NCI-H1417 (cell line): Measurements from ENCODE around the gene R3HDM2.

Experiments used
- DNase-seq, 3 experiments: peaks; one replicate each; lab custom pipeline; 2025; lab: John Stamatoyannopoulos, UW

Gene R3HDM2

DNA sequence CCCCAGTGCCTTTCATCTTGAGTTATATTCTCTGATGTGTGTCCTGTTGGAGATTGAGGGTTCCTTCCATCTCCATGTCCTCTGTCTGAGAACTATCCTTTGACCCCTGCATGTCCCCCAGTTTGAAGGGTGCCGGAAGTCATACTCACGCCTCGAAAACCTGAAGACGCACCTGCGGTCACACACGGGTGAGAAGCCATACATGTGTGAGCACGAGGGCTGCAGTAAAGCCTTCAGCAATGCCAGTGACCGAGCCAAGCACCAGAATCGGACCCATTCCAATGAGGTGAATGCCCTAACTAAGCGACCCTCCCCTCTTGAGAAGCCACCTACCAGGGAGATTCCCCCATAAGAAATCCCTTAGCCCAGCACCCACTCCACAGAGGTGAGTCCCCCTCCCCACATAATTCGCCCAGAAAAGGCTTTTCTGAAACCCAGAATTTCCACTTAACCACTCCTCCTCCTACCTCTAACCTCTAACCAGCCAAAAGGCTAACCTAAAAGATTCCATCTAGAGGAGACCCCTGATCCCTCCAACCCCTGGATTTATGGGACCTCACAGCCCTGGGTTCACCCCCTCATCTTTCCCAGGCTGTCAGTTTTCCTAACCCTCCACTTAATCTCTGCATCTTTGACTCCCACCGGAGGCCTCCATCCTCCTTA, 36.5 kb upstream of the R3HDM2 start:
- DNase-seq, result no peak

DNA sequence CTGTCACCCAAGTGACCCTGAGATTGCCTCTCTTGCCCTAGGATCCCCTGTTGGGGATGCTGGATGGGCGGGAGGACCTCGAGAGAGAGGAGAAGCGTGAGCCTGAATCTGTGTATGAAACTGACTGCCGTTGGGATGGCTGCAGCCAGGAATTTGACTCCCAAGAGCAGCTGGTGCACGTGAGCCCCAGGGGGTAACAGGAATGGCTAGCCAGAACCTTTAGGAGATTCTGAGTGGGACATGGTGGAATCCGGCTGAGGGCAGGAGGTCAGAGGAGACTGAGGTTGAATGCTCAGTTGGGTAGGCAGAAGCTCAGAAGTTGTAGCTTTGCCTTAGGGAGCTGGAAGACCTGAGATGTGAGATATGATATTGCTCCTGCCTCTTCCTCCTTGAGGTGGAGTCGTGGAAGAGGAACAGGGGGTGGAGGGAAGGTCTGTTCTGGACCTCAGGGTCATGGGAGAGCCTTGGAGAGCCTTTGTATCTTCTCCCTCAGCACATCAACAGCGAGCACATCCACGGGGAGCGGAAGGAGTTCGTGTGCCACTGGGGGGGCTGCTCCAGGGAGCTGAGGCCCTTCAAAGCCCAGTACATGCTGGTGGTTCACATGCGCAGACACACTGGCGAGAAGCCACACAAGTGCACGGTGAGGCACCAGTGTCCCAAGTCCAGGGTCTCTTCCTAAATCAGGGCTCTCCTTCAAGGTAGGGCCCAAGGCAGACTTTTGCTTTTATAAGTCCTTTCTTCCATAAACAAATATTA, 35.1 kb upstream of the R3HDM2 start:
- DNase-seq, result no peak

DNA sequence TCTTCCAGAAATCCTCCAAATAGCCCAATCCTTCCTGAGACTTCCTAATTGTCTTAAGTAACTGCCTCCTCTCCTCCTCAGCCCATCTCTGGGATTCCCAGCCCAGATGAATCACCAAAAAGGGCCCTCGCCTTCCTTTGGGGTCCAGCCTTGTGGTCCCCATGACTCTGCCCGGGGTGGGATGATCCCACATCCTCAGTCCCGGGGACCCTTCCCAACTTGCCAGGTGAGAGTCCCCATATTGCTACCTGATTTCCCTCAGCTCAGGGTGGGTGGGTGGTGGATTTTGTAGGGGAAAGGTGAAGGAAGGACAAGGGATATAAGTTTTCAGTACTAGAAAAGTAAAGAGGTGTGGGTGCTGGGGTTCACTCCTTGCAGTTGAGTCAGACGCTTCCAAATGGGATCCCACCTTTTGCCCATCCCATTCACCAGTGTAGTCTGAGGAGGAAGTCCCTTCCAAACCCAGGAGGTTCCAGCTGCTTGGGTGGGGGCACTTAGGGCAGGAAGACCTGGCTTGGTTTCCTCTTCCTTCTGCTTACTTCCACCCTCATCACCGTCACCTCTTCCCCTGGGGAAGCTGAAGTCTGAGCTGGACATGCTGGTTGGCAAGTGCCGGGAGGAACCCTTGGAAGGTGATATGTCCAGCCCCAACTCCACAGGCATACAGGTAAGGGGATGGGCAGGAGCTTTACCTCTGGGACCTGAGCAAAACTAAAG, 34.3 kb upstream of the R3HDM2 start:
- DNase-seq, result no peak

DNA sequence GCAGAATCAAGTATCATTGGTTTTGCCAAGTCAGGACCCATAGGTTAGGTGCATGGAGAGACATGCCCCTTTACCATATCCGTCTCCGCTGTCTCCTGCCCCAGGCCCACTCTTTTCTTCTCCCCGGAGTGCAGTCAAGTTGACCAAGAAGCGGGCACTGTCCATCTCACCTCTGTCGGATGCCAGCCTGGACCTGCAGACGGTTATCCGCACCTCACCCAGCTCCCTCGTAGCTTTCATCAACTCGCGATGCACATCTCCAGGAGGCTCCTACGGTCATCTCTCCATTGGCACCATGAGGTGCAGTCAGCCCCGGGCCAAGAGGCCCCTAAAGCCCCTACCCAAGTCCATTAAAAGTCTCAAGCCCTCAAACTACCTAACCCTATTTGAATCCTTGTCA, 33.7 kb upstream of the R3HDM2 start:
- no peak for DNase-seq

DNA sequence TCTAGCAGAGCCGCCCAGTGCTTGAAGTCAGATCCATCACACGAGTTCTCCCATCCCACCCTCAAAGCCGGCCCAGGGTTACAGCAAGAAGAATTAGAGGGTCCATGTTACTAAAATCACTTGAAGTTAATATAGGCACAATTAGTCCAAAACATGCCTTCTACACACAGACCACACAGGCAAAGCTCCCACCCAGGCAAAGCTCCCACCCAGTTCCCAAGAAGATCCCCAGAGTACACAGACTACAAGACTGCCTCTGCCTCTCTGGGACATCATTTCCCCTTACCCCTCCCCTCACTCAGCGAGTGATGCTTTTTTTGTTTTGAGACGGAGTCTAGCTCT, 32.0 kb upstream of the R3HDM2 start:
- no peak for DNase-seq

DNA sequence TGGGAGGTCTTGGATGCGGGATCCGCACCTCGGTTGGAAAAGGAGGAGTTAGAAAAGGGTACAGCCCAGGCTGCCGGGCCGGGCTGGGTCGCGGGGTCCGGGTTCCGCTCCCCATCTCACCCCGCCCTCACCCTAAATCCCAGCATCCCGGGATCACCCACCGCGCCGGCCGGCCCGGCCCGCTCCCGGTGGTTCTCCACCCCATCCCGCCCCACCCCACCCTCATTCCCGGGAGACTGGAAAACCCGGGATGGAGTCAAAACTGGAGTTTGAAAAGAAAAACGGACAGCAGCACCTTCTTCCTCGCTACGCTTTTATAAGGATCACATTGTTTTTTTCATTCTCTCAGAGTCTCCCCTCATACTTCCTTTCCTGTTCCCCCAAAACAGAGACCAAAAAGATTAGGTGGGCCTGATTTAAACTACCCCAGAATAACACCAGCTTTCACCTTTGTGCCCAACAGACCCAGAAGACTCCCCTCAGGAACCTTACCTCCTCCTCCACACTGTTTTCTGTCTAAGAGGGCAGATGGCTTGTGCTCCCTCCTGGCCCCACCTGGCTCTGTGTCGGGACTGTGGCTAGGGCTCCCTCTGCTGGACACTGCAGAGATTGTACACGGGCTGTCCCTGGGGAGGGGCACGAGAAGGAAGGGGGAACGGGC, 31.5 kb upstream of the R3HDM2 start:
- peak; percentile 88 to 96 (median 95) for DNase-seq

DNA sequence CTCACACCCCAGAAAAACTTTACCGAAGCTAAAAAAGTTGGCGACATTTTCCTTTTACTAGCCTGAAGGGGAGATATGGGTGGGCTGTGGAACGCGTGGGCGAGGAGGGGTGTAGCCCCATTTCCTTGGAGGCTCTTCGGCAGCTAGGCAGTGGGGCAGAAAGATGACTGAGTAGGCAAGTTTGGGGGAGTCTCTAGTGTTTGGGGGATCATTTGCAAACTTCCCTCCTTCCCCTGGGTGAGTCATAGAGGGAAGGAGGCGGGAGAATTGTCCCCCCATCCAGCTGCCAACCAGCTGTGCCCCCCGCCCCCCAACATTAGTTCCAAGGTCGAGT, 31.0 kb upstream of the R3HDM2 start:
- no peak for DNase-seq

DNA sequence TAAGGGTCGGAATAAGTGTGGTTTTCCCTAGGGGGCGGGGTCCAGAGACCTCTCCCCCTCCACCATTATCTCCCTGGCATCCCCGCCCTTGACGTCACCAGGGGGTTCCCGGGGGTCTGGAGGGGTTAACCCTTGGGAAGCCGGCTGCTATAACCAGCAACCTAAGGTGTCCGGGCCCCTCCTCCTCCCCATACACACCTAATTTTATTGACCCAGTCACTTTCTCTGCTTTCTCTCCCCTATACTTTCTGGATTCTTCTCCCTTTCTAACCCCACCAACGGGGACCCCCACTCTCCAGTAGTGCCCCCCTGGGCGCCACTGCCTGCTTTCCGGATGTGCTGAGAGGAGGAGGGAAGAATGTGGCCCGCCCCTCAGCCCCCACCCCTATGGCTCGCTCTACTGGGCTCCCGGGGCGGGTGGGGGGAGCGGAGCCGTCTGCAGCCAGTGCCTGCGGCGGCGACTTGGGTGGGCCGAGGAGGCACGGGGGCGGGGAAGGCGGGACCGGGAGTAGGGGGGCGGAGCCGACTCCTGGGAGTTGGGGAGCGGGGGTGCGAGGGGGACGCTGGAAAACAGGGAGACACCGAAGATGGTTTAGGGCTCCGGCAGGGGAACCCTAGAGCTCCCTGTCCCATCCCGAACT, 30.6 kb upstream of the R3HDM2 start:
- DNase-seq, result peak in 2 of 3 experiments; percentile 46 to 50

DNA sequence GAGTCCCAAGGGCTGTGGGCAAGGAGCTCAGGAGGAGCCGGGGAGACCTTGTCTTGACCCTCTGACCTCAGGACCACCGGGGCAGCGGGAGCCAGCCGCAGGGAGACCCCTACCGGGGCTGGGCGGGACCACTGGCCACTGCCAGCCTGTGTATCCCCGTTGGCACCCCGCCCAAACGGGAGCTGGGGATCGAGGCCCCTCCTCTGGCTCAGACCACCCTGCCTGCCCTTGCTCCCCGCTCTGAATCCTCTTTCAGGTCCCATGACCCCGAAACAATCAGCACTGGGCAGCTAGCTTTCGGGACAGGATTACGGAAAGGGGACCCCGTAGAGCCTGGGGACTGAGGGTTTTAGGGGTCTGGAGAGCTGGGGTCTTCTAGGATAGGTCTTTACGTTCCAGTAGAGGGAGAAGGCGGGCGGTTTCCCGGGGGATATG, 30.0 kb upstream of the R3HDM2 start:
- DNase-seq, result no peak

DNA sequence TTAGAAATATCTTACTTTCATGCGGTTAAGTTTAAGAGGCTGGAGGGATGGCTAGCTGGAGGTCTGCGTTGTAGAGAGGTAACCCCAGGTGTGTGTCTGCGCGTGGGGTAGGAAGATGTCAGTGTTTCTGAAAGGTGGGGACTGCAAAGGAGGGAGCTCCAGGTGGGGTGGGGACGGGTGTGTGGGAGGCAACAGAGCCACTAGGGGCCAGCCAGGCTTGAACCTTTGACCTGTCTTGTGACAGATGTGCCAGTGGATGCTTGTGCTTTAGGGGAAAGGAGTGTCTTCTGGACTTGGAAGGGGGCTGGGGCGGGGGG, 29.6 kb upstream of the R3HDM2 start:
- peak in 1 of 3 experiments; percentile 26 for DNase-seq

DNA sequence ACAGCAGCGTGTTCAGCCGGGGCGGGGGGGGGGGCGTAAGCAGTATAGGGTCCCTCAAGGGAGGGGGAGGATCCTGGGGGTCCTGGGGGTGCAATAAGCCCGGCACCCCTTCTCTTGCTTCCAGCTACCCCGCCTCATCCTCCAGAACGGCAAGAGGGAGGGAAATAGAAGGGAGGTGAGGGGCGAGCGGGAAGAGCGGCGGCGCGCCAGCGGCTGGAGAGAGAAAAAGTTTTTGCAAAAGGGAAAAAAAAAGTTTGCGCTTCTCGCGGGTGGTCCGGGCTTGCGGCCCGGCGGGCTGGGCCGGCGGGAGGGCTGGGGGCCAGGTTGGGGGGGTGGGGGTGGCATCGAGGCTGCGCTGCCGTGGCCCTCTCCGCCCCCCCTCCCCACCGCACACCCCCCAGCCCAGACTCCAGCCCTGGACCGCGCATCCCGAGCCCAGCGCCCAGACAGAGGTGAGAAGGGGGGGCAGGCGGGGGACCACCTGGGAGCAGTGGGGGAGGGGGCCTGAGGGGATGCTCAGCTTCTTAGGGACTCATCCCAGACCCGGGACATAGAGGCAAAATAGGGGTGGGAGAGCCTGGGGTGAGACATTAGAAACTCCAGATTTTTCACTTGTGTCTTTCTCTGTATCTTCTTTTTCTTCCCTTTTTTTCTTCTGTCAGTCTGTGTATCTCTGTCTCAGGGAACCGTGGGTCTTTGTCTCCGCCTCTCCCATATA, 29.1 kb upstream of the R3HDM2 start, which contains the start of gene GLI1:
GLI1 (plus strand) TSS at position 36 of the 718 bp plus-strand sequence. CDS start 3,907 bp downstream, outside the sequence.
- no peak for DNase-seq

DNA sequence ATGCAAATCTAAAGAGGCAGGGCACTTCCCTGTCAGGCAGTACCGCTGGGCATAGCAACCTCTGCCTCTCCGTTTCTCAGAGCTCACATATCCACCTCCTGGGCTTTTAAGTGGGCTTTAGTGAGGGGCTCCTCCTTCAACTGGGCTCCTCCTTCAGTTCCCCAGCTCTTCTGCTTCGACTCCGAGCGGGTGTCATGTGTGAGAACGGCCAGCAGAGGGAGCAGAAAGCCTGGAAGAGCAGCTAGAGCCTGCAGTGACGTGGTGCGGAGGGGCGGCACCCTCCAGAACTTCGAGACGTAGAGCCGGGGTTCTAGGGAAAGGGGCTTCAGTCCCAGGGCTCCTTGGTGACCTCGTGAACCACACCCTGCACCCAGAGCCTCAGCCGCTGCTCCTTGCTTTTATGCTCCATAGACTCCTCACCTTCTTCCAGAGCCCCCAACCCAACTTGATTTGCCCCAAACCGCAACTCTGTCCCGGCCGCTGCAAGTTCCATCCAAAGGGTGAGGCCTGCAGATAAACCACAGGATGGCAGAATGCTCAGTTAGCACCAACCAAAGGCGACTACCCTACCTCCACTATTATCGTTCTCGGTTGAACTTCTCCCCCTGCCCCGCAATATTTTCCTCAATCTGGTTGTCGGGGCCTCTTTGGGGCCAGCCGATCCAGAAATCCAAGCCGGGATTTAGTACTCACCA, 28.4 kb upstream of the R3HDM2 start:
- peak; percentile 92 to 96 (median 94) for DNase-seq

DNA sequence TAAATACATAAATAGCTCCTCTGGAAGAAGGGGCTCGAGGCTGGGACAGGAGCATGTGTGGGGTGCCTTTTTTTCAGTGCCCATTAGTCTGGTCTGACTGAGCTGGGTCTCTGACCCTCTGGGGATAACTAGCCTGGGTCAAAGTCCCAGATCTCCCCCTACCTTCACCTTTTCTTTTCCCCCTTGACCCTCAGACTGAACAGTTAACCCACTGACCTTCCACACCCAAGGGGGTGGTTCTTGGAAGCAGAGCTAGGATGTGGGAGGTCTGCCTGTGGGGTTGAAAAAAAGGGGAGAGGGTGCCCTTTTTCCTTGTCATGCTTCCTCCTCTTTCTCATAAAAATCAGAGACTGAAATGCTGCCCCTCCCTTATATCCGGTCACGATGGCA, 27.8 kb upstream of the R3HDM2 start:
- DNase-seq, result no peak

DNA sequence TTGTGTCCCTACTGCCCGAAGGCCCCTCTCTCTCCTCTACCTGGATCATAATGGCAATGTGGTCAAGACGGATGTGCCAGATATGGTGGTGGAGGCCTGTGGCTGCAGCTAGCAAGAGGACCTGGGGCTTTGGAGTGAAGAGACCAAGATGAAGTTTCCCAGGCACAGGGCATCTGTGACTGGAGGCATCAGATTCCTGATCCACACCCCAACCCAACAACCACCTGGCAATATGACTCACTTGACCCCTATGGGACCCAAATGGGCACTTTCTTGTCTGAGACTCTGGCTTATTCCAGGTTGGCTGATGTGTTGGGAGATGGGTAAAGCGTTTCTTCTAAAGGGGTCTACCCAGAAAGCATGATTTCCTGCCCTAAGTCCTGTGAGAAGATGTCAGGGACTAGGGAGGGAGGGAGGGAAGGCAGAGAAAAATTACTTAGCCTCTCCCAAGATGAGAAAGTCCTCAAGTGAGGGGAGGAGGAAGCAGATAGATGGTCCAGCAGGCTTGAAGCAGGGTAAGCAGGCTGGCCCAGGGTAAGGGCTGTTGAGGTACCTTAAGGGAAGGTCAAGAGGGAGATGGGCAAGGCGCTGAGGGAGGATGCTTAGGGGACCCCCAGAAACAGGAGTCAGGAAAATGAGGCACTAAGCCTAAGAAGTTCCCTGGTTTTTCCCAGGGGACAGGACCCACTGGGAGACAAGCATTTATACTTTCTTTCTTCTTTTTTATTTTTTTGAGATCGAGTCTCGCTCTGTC, 26.1 kb upstream of the R3HDM2 start:
- DNase-seq, result no peak

DNA sequence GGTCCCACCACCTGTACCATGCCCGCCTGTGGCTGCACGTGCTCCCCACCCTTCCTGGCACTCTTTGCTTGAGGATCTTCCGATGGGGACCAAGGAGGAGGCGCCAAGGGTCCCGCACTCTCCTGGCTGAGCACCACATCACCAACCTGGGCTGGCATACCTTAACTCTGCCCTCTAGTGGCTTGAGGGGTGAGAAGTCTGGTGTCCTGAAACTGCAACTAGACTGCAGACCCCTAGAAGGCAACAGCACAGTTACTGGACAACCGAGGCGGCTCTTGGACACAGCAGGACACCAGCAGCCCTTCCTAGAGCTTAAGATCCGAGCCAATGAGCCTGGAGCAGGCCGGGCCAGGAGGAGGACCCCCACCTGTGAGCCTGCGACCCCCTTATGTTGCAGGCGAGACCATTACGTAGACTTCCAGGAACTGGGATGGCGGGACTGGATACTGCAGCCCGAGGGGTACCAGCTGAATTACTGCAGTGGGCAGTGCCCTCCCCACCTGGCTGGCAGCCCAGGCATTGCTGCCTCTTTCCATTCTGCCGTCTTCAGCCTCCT, 25.4 kb upstream of the R3HDM2 start:
- DNase-seq, result peak in 2 of 3 experiments; percentile 61 to 63

DNA sequence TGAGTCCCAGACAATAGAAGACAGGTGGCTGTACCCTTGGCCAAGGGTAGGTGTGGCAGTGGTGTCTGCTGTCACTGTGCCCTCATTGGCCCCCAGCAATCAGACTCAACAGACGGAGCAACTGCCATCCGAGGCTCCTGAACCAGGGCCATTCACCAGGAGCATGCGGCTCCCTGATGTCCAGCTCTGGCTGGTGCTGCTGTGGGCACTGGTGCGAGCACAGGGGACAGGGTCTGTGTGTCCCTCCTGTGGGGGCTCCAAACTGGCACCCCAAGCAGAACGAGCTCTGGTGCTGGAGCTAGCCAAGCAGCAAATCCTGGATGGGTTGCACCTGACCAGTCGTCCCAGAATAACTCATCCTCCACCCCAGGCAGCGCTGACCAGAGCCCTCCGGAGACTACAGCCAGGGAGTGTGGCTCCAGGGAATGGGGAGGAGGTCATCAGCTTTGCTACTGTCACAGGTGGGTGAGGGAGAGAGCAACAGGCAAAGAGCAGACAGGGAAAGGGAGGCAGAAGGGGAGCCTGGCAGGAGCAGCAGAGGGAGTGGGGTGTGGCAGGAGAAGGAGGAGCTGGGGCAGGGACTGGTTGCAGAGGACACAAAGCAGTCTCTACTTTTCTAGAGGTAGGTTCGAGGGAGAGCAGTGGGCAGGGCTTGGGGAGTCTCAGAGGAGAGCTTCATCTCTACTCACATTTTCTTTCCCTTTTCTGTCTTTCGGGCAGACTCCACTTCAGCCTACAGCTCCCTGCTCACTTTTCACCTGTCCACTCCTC, 24.7 kb upstream of the R3HDM2 start:
- DNase-seq, result peak in 1 of 3 experiments; percentile 83

DNA sequence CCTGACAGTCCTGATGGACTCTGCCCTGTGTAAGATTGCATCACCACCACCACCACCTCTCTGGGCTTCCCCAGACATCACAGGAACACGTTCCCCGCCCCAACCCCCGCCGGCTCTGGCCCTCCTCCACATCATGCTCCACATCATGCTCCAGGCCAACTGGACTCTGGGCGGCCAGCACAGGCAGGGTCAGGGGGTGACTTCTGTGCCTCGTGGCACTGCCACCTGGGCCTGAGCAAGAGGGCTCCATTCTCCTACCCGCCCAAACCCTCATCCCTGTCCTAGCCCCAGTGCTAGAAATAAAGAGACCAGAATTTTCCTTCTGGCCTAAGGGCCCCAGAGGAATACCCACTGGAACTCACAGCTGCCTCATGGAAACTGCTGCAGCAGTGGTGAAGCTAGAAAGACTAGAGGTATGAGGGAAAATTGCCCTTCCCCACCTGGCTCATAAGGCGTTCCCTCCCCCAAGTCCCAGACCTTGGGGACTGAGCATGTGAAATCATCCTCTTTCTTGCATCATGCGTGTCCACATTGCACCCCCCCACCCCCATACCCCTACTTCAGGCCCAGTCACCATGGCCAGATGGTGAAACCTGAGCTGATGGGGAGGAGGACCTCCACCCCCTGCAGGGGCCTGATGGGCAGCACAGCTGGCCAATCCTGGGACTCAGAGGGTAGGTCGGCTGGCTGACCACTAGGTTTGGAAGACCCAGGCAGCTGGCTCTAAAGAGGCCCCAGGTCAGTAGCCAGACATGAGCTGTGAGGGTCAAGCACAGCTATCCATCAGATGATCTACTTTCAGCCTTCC, 23.9 kb upstream of the R3HDM2 start, which contains the start of gene INHBE:
INHBE (plus strand) TSS at position 742 of the 808 bp plus-strand sequence. CDS start 230 bp downstream, outside the sequence.
- peak; percentile 53 to 83 (median 69) for DNase-seq

DNA sequence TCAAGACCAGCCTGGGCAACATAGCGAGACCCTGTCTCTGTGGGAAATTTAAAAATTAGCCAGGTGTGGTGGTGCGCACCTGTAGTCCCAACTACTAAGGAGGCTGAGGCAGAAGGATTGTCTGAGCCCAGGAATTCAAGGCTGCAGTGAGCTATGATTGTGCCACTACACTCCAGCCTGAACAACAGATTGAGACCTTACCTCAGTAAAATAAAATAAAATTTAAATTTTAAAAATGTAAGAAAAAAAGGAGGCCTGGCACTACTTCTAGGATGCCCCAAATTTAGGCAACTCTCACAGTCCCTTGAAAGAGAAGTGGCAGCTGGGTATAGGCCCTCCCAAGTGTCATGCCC, 23.3 kb upstream of the R3HDM2 start:
- DNase-seq, result no peak
